IMR-90 (cell line): ENCODE data around the gene PRSS16. TPM values are rescaled to one million over a fixed set of nuclear protein-coding genes. Genes with fewer than 3 reads are reported as not detected.
A peak's percentile ranks its signal among the peaks of the same experiment; 100 is the strongest.

Source experiments
- ATAC-seq: fragments of 200-7000 bp; cut with Tn5 transposase; 2 replicates; pipeline ENCODE4 v1.9.1; 2020; ENCODE audit warnings: low read depth, mild to moderate bottlenecking, moderate library complexity
- Bru-seq: library from RNA; stranded (reverse); fragments of 400-500 nt; gene quantifications from one replicate; lab custom pipeline; 2021; lab: Mats Ljungman, UMichigan
- BruChase-seq, 2 experiments: library from RNA; stranded (reverse); fragments of 400-500 nt; gene quantifications; one replicate each; lab custom pipeline; 2021; lab: Mats Ljungman, UMichigan
- BruUV-seq: library from RNA; stranded (reverse); fragments of 400-500 nt; replicated peaks from 2 replicates; lab custom pipeline; 2021; lab: Mats Ljungman, UMichigan
- CTCF ChIA-PET: fragments of 300-600 bp; formaldehyde crosslinking; extraction: SDS; loops from one replicate; lab custom pipeline; 2021; ENCODE audit warnings: antibody characterized with exemption; lab: Yijun Ruan, JAX
- POLR2A ChIA-PET: fragments of 300-600 bp; sonication (Branson Sonifier 250); formaldehyde crosslinking; loops from one replicate; lab custom pipeline; 2022; ENCODE audit warnings: antibody characterized with exemption; ENCODE audit not compliant: unreplicated experiment; lab: Charles Lee
- DNase-seq: peaks from one replicate; pipeline ENCODE4 v3.0.0; 2013
- H2AFZ ChIP-seq: replicated peaks from 2 replicates; pipeline ENCODE3; 2013; ENCODE audit warnings: low read length, mild to moderate bottlenecking; ENCODE audit not compliant: poor library complexity
- H2AK5ac ChIP-seq: 2 replicates; pipeline ENCODE4 v1.6.1; 2013; ENCODE audit warnings: low read depth, low read length, inconsistent platforms
- H2AK9ac ChIP-seq: replicated peaks from 2 replicates; pipeline ENCODE3; 2013; ENCODE audit warnings: mild to moderate bottlenecking, low read depth, low read length, moderate library complexity; ENCODE audit not compliant: poor library complexity
- H2BK120ac ChIP-seq: 2 replicates; pipeline ENCODE4 v1.6.1; 2013; ENCODE audit warnings: low read depth, low read length, inconsistent platforms
- H2BK15ac ChIP-seq: 3 replicates; pipeline ENCODE4 v1.6.1; 2013; ENCODE audit warnings: low read depth, low read length, inconsistent platforms
- H2BK20ac ChIP-seq: 2 replicates; pipeline ENCODE4 v1.6.1; 2013; ENCODE audit warnings: low read depth, mild to moderate bottlenecking, inconsistent platforms, low read length, moderate library complexity
- H2BK5ac ChIP-seq: 2 replicates; pipeline ENCODE4 v1.6.1; 2013; ENCODE audit warnings: mild to moderate bottlenecking, low read depth, low read length, inconsistent platforms; ENCODE audit not compliant: poor library complexity, severe bottlenecking
- H3K14ac ChIP-seq: replicated peaks from 2 replicates; pipeline ENCODE4 v1.6.1; 2013; ENCODE audit warnings: low read depth, low read length, inconsistent platforms
- H3K18ac ChIP-seq: 2 replicates; pipeline ENCODE4 v1.6.1; 2013; ENCODE audit warnings: low read depth, low read length, control low read depth
- H3K23ac ChIP-seq: 2 replicates; pipeline ENCODE4 v1.6.1; 2013; ENCODE audit warnings: low read depth, low read length, inconsistent platforms
- H3K27ac ChIP-seq: 2 replicates; pipeline ENCODE4 v1.5.1; 2013; ENCODE audit warnings: mild to moderate bottlenecking, control low read depth, low read length; ENCODE audit not compliant: insufficient read depth
- H3K27me3 ChIP-seq: 2 replicates; pipeline ENCODE4 v1.6.1; 2013; ENCODE audit warnings: low read length; ENCODE audit not compliant: control insufficient read depth, insufficient read depth
- H3K36me3 ChIP-seq: 2 replicates; pipeline ENCODE4 v1.6.1; 2013; ENCODE audit warnings: low read length, mixed read lengths; ENCODE audit not compliant: control insufficient read depth, insufficient read depth
- H3K4ac ChIP-seq: 2 replicates; pipeline ENCODE4 v1.6.1; 2013; ENCODE audit warnings: low read depth, low read length, inconsistent platforms
- H3K4me1 ChIP-seq: 2 replicates; pipeline ENCODE4 v1.6.1; 2013; ENCODE audit warnings: low read length, mixed read lengths; ENCODE audit not compliant: control insufficient read depth, insufficient read depth
- H3K4me2 ChIP-seq: 2 replicates; pipeline ENCODE4 v1.6.1; 2013; ENCODE audit warnings: low read depth, mild to moderate bottlenecking, control low read depth, low read length, moderate library complexity
- H3K4me3 ChIP-seq: 2 replicates; pipeline ENCODE4 v1.5.1; 2013; ENCODE audit warnings: low read depth, mild to moderate bottlenecking, control low read depth, low read length, moderate library complexity; ENCODE audit not compliant: insufficient read depth
- H3K56ac ChIP-seq: 2 replicates; pipeline ENCODE4 v1.6.1; 2013; ENCODE audit warnings: low read length, inconsistent platforms; ENCODE audit not compliant: insufficient read depth; ENCODE audit errors: extremely low read depth
- H3K79me1 ChIP-seq, 2 experiments: 2 replicates each; pipeline ENCODE4 v1.6.1; 2013; ENCODE audit warnings: low read length in 2 of 2, inconsistent platforms in 1 of 2, low read depth in 1 of 2
- H3K9ac ChIP-seq: 2 replicates; pipeline ENCODE4 v1.6.1; 2013; ENCODE audit warnings: low read depth, low read length, control low read depth
- H3K9me1 ChIP-seq: 2 replicates; pipeline ENCODE4 v1.6.1; 2013; ENCODE audit warnings: low read length, inconsistent platforms; ENCODE audit not compliant: insufficient read depth
- H3K9me3 ChIP-seq: 2 replicates; pipeline ENCODE4 v1.6.1; 2013; ENCODE audit warnings: low read length; ENCODE audit not compliant: control insufficient read depth, insufficient read depth
- H4K20me1 ChIP-seq: 2 replicates; pipeline ENCODE4 v1.6.1; 2013; ENCODE audit warnings: low read length, inconsistent platforms; ENCODE audit not compliant: insufficient read depth
- H4K5ac ChIP-seq: 2 replicates; pipeline ENCODE4 v1.6.1; 2013; ENCODE audit warnings: mild to moderate bottlenecking, low read depth, low read length, control low read depth
- H4K8ac ChIP-seq, 2 experiments: 2 replicates each; pipeline ENCODE4 v1.6.1; 2013; ENCODE audit warnings: low read depth in 2 of 2, low read length in 2 of 2, control low read depth in 1 of 2, inconsistent platforms in 1 of 2
- H4K91ac ChIP-seq: 2 replicates; pipeline ENCODE4 v1.6.1; 2013; ENCODE audit warnings: low read depth, low read length, inconsistent platforms; ENCODE audit not compliant: insufficient read depth
- BHLHE40 ChIP-seq: fragments of 150-350 bp; IDR thresholded peaks from 2 replicates; pipeline ENCODE4 v1.6.1; 2016; ENCODE audit warnings: mild to moderate bottlenecking, low read depth, low read length
- CHD1 ChIP-seq: IDR thresholded peaks from 2 replicates; pipeline ENCODE4 v1.6.1; 2012; ENCODE audit warnings: low read depth, low read length, improper control_type of control experiment
- ELK1 ChIP-seq: fragments of 150-350 bp; IDR thresholded peaks from 2 replicates; pipeline ENCODE4 v1.6.1; 2016; ENCODE audit warnings: low read depth, mild to moderate bottlenecking, low read length, moderate library complexity, borderline replicate concordance
- FOS ChIP-seq: fragments of 150-350 bp; IDR thresholded peaks from 2 replicates; pipeline ENCODE4 v1.6.1; 2016; ENCODE audit warnings: low read depth, low read length
- MAFK ChIP-seq: IDR thresholded peaks from 2 replicates; pipeline ENCODE4 v1.6.1; 2012; ENCODE audit warnings: low read depth, low read length, improper control_type of control experiment
- MXI1 ChIP-seq: IDR thresholded peaks from 2 replicates; pipeline ENCODE4 v1.6.1; 2012; ENCODE audit warnings: low read depth, mild to moderate bottlenecking, low read length, moderate library complexity, borderline replicate concordance
- NFE2L2 ChIP-seq: fragments of 150-350 bp; IDR thresholded peaks from 2 replicates; pipeline ENCODE4 v1.6.1; 2016; ENCODE audit warnings: low read depth, mild to moderate bottlenecking, low read length
- POLR2A ChIP-seq: IDR thresholded peaks from 2 replicates; pipeline ENCODE4 v1.6.1; 2012; ENCODE audit warnings: mild to moderate bottlenecking, low read depth, low read length
- RAD21 ChIP-seq: IDR thresholded peaks from 2 replicates; pipeline ENCODE4 v1.6.1; 2012; ENCODE audit warnings: low read length, improper control_type of control experiment
- RCOR1 ChIP-seq: IDR thresholded peaks from 2 replicates; pipeline ENCODE4 v1.6.1; 2012; ENCODE audit warnings: mild to moderate bottlenecking, low read length, improper control_type of control experiment; ENCODE audit not compliant: insufficient replicate concordance
- RFX5 ChIP-seq: IDR thresholded peaks from 2 replicates; pipeline ENCODE4 v1.8.0; 2012; ENCODE audit warnings: low read depth, mild to moderate bottlenecking, low read length, moderate library complexity
- SMC3 ChIP-seq: fragments of 150-350 bp; IDR thresholded peaks from 2 replicates; pipeline ENCODE4 v1.6.1; 2016; ENCODE audit warnings: low read depth, mild to moderate bottlenecking, antibody characterized with exemption, low read length, moderate library complexity
- USF2 ChIP-seq: fragments of 150-350 bp; IDR thresholded peaks from 2 replicates; pipeline ENCODE4 v1.6.1; 2017; ENCODE audit warnings: mild to moderate bottlenecking, antibody characterized with exemption, low read length, low read depth
- WGBS, 2 experiments: methylation state at CpG; one replicate each; pipeline versions ENCODE4 v1.1.5 to v1.1.7; 2013; ENCODE audit warnings: missing lambda C conversion rate in 2 of 2; ENCODE audit not compliant: insufficient read length in 1 of 2; ENCODE audit errors: extremely low coverage in 2 of 2; 5-methylcytosine and 5-hydroxymethylcytosine counted together
- dilution Hi-C: fragments of 300-500 bp; cut with HindIII; formaldehyde crosslinking; loops from one replicate; pipeline ENCODE4 v1.14.3; 2018; ENCODE audit warnings: low sequenced_read_pairs; ENCODE audit not compliant: unreplicated experiment
- in situ Hi-C: fragments of 300-500 bp; cut with MboI; formaldehyde crosslinking; loops from 3 replicates; pipeline ENCODE4 v1.14.3; 2019; ENCODE audit warnings: low sequenced_read_pairs, inconsistent platforms, mixed read lengths
- intact Hi-C: fragments of 100-400 bp; cut with micrococcal nuclease; formaldehyde crosslinking; loops from 2 replicates; pipeline ENCODE4 v1.10.0; 2022
- long read RNA-seq: library from polyadenylated mRNA; unstranded; transcript quantifications from one replicate; pipeline ENCODE4 v2.0.0, GENCODE V29; 2021; ENCODE audit not compliant: unreplicated experiment
- polyA plus RNA-seq, 3 experiments: library from polyadenylated mRNA; depleted of rRNA; stranded (reverse); fragments of >200 nt; gene quantifications; 2 replicates each; pipeline ENCODE4 v1.2.3, GENCODE V29; 2012; ENCODE audit warnings: low replicate concordance in 1 of 3
- total RNA-seq: library from RNA; depleted of rRNA; stranded (reverse); fragments of >200 nt; gene quantifications from 2 replicates; pipeline ENCODE4 v1.2.3, GENCODE V29; 2012; rRNA removed
- TF ChIP-seq, protein P1 (sequence below): conservative IDR thresholded peaks from 2 replicates; pipeline ENCODE4 v1.5.1; 2012; ENCODE audit warnings: mild to moderate bottlenecking, low read depth, low read length, improper control_type of control experiment

PRSS16 gene
- total RNA-seq (not detected in 2 replicates), polyA plus RNA-seq (2012; rRNA removed) (0.14 and 0.39 TPM in 2 replicates), Bru-seq, nascent RNA (not detected), BruChase-seq, experiment 1, labeled RNA remaining after a 6-hour chase (not detected), BruChase-seq, experiment 2, labeled RNA remaining after a 2-hour chase (percentile 3 among the genes with signal in this experiment)
- 0.22 TPM in 2 replicates for polyA plus RNA-seq (2012; cell fraction: cytosol; rRNA removed)
- polyA plus RNA-seq (2012; cell fraction: nucleus; rRNA removed; ENCODE audit: low replicate concordance) = 0.82 and 1.1 TPM in 2 replicates
- long read RNA-seq = 0 reads

DNA sequence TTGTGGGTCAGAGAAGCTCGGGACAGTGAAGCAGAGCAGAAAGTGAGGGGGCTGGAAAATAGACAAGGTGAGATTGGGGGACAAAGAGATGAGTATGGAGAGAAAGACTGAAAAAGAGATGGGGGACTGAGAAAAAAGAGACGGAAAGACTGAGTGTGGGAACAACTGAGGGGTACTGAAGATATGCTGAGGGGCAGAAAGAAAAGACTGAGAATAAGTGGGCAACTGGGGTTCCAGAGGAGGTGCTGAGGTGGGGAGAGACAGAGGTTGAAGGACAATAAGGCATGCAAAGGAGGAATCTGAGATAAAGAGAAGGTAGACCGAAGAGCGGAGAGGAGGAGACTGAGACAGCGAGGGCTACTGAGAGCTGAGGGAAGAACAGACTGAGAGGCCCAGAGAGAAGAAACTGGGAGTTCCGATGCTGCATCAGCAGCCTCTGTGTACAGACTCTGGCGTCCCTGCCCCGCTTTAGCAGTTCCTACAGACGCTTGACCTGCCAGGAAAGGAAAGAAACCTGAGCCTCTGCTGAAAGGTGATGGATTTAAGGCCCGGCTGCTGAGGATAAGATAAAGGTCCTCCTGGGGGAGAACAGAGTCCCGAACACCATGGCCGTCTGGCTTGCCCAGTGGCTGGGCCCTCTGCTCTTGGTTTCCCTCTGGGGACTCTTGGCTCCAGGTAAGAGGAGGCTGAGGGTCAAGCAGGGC lies at the start of gene PRSS16:
Gene PRSS16, plus strand, starts transcription at position 569 of the 704 bp plus-strand sequence. Its CDS starts 37 bp downstream, at position 606.
- H3K9me3 ChIP-seq = peaks cover 1% of the 10 kb centered on the region; the same call in 1 of the 2 replicates
- no peak within 1 kb of the TSS for H3K56ac ChIP-seq
- no peak within 1 kb of the TSS for H2BK15ac ChIP-seq
- no peak within 1 kb of the TSS for H3K27ac ChIP-seq
- H3K18ac ChIP-seq = no peak within 1 kb of the TSS
- dilution Hi-C loops = no loop called here
- ChIA-PET CTCF (no interaction called here), POLR2A (no interaction called here)
- no peaks in the 10 kb centered on the region for H3K36me3 ChIP-seq
- no peak within 1 kb of the TSS for H4K8ac ChIP-seq
- intact Hi-C loops = no loop called here
- no peak within 1 kb of the TSS for H2AFZ ChIP-seq
- in situ Hi-C loops = no loop called here
- WGBS, 2 experiments = 40% methylated on average over 4 of the region's 12 CpGs; no CpG with 5 or more reads in 1 of the 2 experiments
- H3K4me1 ChIP-seq = peaks cover 2% of the 10 kb centered on the region; the same call in 1 of the 2 replicates
- no peak for ATAC-seq
- no peaks in the 10 kb centered on the region for H4K20me1 ChIP-seq
- H3K23ac ChIP-seq = no peak within 1 kb of the TSS
- no peak within 1 kb of the TSS for H3K4ac ChIP-seq
- no peak within 1 kb of the TSS for H4K91ac ChIP-seq
- H2AK9ac ChIP-seq = no peak within 1 kb of the TSS
- no peak within 1 kb of the TSS for H3K9ac ChIP-seq
- H4K5ac ChIP-seq = no peak within 1 kb of the TSS
- no peaks in the 10 kb centered on the region for H3K79me1 ChIP-seq
- no peak within 1 kb of the TSS for H2BK5ac ChIP-seq
- H2AK5ac ChIP-seq = no peak within 1 kb of the TSS
- no peak within 1 kb of the TSS for H3K4me2 ChIP-seq
- H3K9me1 ChIP-seq = no peaks in the 10 kb centered on the region
- no peak for DNase-seq
- no TSS peak for BruUV-seq
- no peak within 1 kb of the TSS for H3K14ac ChIP-seq
- no peak within 1 kb of the TSS for H2BK120ac ChIP-seq
- H3K4me3 ChIP-seq = no peak within 1 kb of the TSS
- H2BK20ac ChIP-seq = no peak within 1 kb of the TSS
- H3K27me3 ChIP-seq = peaks cover 42% of the 10 kb centered on the region
- TF ChIP-seq MXI1 (no peak), USF2 (no peak), RAD21 (no peak), RFX5 (no peak), NFE2L2 (no peak), MAFK (no peak), POLR2A (no peak), SMC3 (no peak), RCOR1 (no peak), BHLHE40 (no peak), FOS (no peak), ELK1 (no peak), CHD1 (no peak)
- TF ChIP-seq, protein P1, sequence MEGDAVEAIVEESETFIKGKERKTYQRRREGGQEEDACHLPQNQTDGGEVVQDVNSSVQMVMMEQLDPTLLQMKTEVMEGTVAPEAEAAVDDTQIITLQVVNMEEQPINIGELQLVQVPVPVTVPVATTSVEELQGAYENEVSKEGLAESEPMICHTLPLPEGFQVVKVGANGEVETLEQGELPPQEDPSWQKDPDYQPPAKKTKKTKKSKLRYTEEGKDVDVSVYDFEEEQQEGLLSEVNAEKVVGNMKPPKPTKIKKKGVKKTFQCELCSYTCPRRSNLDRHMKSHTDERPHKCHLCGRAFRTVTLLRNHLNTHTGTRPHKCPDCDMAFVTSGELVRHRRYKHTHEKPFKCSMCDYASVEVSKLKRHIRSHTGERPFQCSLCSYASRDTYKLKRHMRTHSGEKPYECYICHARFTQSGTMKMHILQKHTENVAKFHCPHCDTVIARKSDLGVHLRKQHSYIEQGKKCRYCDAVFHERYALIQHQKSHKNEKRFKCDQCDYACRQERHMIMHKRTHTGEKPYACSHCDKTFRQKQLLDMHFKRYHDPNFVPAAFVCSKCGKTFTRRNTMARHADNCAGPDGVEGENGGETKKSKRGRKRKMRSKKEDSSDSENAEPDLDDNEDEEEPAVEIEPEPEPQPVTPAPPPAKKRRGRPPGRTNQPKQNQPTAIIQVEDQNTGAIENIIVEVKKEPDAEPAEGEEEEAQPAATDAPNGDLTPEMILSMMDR = no peak
